Left forelimb (tissue), 1 donor: ENCODE results near the gene PLPP3.
A peak's percentile ranks its signal among the peaks of the same experiment; 100 is the strongest.

Experiments
- DNase-seq: peaks from one replicate; pipeline ENCODE4 v3.0.0-alpha.2; 2018; ENCODE audit warnings: low spot score

Gene PLPP3

DNA sequence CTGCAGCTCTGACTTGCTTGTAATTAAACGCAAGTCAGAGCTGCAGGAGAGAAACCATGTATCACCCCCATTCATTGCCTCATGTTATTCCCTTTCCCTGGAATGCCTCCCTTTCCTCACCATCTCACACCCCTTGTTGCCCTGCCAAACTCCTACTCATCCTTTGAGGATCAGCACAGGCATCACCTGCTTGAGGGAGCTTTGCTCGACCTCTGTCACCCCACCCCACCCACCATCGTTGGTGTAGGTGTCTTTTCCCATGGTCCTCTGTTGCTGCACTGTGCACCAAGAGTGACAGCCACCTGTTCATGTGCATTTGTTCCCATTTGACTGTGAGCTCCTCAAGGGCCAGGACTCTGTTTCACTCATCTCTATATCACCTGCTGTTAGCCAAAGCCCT, 117.2 kb downstream of the PLPP3 start:
- DNase-seq, result no peak

DNA sequence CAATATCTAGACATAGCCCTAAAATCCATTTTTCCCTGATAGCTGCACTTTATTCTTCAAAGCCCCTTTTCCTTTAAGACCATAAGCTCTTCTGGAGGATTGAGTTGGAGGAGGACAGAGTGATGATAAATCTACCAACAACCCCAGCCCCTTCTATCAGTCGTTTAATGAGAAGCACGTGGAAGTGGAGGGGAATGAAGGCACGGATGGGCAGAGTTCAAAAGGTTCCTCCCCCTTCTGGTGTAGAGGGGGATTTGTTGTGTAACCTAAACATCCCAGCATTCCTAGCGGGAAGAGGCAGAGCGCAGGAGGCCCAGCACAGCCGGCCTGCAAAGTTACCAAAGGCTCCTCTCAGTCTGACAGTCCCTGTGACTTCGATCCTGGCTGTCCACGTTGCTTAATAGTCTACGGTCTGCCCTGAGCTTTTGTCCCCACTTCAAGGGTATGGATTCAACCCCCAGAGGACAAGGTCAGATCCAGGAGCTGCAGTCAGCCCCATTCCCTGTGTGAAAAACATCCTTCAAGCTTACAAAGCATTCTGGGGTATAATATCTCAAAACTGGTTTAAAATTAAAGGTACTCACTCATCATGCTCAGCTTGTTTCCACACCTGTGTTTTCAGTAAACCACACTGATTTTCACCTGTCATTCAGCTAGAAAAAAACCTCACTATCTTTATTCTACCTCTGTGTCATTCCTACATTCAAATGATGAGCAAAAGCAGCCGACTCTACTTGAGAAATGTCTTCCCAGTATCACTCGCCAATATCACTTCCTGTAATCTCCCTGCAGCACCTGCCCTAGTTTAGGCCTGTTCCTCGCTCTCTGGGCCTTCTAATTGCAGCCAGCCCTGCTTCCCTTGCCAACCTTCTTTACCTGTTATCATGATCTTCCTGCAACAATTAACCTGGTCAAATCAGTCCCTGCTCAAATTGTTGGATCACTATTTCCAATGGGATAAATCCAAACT, 117.9 kb downstream of the PLPP3 start:
- DNase-seq, result no peak

DNA sequence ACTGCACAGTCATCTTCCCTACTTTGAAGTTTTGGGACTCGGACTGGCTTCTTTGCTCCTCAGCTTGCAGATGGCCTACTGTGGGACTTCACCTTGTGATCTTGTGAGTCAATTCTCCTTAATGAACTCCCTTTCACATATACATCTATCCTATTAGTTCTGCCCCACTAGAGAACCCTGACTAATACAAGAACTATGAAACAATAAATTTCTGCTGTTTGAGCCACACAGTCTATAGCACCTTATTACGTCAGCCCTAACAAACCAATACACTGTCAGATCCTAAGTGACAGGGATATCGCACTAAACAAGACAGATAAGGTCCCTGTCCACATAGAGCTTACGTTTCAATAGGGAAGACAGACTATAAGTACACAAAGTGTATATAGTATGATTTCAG, 120.1 kb downstream of the PLPP3 start:
- DNase-seq, result no peak

DNA sequence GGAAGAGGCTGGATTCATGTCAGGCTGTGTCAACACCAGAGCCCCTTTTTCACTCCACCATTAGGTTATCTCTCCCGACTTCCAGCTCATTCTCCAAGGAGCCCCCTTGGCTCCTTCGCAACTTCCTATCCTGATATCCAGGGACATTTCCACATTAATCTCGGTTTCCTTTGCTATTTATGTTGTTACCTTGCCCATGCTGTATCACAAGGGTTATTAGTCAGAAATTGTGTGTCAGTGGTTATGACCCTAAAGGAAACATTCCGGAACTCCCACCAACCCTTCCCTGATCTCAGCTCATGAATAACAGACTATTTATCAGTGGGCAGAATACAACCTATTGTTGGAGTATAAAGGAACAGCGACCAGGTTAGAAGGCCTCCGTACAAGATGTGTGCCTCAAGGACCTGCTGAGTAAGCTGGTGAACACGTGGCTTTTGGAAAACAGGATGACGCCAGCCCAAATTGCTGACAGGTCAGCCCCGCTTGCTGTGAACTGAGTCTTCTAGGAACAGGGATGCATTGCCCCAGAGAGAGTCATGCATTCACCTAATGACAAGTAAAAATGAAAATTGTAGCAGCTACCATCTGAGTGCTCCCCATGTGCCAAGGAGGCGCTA, 121.5 kb downstream of the PLPP3 start:
- no peak for DNase-seq

DNA sequence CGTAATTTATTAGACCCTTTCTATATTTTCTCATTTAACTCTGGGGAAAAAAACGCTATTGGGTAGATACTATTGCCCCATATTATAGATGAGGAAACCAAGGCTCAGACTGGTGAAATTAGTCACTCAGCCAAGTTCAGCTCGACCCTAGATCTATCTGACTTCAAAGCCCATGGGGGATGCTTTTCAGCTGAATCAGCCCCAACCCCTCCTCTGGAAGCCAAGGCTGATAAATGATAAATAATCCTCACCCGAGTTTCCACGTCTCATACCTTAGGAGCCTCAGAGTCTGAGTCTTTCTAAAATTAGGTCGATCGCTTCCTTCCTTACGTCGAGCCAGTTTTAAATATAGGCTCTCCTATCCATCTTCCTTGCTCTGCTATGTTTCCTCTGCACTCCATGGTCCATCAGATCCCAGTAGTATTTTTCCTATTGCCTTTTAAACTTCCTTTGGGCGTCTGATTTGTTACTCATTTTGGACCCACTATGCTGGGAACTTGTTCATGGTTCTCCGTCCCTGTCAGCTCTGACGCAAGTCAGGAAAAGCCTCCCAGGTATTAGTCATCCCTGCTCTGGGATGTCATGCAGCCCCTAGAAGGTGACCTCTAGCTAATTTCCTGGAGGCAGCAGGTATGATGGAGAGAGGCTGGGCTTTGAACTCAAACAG, 122.8 kb downstream of the PLPP3 start:
- DNase-seq, result no peak

DNA sequence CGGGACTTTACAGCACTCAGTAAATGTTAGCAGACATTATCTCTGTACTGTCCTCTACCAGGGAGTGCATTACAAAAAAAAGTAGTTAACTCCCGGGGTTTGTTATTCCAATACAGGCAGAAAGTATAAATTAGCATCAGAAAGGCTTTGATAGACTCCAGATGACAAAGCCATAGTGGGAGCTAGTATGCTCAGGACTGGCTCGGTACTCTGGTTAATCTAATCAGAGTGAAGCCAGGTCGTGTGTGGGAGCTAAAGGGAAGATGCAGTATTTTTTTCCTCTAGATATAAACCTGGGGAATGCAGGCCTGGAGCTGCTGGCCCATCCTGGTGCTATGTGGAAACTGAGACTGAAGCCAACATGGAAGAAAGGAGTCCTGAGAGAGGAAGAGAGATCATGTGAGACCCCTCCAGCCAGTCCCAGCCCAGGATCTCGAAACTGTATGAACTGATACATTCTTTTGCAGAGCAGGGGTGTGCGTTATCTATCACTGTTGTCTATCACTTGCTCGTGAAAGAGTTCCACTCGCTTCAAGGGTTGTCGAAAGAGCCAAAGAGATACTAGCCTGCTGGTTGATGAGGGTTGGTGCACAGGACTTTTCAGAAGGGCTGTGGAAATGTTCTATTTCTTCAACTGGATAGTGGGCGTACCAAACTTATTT, 125.8 kb downstream of the PLPP3 start:
- DNase-seq, result no peak

DNA sequence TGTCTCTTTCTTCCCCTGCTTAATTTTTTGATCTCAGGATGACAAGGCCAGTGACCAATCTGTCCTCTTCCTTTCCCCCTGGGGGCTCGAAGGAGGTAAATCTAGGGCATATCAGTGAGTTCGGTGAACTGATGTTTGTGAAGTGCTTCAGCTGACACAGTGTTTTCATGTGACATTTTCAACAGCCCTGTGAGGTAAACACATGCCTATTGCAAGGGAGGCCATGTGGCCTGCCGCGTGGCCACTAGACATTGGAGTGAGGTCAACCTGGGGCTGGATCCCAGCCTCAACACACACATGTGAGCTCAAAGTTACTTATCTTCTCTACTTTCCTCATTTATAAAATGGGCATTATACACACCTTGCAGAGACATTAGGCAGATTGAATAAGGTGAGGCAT, 126.3 kb downstream of the PLPP3 start:
- DNase-seq, result no peak

DNA sequence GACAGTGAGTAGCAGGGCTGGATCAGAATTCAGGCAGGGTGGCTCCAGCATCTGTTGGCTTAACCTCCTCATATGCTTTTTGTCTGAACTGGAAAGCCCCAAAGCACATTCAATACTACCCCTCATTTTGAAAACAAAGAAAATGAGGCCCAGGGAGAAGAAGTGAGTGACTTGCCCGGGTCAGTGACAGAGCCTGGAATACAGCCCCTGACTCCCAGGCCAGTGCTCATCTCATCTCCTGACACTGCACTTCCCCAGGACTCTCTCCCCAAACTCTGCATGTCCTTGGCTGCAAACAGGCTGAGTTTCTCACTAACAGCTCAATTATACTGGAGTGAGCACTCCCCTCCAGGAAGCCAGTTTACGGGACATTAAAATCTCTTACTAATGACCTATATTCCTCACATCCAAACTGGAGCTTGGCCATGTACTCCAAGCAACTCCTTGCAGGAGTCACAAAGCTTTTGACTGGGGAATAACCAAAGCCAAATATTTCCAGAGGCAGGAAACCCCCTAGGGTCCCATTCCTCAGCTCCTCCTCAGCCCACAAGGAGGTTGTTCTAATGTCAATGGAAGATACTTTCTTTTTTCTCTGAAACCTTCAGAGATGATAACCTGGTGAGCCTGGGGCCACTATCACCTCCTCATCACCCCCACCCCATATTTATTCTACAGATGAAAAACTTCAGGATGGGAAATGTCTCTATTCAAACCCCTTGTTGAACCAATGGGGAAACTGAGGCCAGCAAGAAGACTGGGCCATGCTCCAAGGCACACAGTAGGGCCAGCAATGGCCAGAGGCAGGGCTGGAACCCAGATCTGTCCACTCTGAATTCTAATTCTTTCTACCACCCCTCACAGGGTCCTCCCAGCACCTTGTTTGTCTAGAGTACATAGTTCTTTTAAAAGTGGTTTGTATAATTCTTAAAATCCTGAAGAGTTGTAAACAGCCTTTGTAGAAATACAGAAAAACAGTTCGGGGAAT, 127.0 kb downstream of the PLPP3 start:
- peak; percentile 69 for DNase-seq

DNA sequence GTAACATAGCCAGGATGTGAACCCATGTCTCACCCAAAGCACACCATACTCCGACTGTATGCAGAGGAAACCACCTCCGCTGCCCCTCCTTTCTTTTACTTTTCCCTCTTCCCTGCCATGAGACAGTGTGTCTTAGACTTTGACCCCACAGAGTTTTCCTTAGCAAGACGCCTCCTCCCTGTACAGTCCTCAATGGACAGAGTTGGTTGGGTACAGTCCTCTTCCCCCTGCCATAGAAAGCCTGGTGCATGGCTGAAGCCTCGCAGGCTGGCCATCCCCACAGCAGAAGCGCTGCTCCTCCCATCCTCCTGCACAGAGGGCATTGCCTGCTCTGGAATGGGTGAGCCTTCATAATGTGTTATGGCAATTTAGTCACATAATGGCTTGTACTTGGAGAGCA, 127.9 kb downstream of the PLPP3 start:
- no peak for DNase-seq

DNA sequence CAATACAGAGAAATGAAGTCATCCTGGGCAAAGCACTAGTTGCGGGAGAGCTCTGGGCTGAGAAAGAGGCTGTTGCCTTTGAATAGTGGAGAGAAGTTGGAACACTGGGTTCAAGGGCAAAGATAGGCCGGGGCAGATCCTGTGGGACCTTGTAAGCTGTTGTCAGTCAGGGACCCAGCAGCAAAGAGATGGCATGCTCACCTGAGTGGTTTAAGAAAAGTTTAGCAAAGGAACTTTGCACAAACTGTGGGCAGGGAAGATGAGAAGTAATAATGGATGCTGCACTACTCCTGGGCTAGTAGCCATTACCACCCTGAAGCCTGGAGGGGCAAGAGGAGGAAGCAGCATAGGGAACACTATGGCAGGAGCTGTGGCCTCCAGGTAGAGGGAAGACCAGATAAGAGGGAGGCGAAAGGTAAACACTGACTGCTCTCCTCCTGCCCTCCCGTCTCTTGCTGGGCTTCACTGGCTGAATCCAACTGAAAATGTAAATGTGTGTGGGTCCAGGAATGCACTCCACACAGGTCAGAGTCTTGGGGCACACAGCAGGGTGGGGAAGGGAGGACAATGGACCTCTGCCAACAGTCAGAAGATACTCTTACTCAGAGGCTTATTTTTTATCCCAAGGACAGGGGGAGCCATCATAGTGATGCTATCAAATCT, 129.2 kb downstream of the PLPP3 start:
- no peak for DNase-seq

DNA sequence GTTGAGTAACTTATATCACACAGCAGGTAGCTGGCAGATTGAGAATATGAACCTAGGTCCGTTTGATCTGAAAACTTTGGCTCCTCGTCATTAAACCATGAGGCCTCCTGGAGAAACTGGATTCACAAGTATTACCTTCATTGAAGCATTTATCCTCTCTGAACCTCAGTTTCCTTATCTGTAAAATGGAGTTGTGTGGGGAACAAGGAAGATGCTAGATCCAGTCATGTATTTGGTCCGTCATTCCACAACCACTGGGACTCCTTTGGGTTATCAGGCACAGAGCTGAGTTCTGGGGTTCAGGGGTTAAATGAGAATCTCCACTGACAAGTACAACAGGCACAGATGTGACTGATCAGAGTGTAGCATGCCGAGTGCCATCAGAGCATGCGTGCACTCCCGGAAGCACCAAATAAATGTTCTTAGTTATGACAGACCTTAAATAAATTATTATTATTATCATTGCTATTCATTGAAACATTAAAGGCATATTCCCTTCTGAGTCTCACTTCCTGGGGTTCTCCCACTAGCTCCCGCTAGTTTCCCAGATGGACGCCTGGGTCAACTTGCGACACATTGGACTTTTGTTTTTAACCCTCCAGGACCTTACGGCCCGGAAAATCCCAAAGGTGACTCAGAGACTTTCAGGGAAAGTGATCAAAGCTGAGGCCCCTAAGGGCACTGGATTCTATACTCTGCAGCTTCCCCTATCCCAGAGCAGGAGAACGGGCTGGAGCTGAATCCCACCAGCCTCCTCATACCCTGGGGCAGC, 130.6 kb downstream of the PLPP3 start:
- DNase-seq, result no peak

DNA sequence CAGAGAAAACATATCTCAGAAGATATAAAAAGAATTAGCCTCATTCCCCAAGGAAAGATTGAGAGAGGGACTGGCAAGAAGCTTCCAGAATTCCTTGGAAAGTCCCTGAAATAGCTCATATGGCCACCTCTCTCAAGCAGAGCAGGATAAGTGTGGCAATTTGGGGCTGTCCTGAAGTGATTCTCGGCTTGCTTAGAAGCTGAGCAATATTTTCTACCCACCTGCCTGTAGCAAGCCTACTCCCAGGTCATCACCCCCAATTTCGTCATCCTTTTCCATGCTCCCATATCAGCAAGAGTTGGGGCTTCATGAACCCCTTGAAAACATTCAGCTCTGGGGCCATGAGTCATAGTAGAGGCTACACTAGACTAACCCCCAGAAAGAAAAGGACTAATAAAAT, 131.5 kb downstream of the PLPP3 start:
- no peak for DNase-seq

DNA sequence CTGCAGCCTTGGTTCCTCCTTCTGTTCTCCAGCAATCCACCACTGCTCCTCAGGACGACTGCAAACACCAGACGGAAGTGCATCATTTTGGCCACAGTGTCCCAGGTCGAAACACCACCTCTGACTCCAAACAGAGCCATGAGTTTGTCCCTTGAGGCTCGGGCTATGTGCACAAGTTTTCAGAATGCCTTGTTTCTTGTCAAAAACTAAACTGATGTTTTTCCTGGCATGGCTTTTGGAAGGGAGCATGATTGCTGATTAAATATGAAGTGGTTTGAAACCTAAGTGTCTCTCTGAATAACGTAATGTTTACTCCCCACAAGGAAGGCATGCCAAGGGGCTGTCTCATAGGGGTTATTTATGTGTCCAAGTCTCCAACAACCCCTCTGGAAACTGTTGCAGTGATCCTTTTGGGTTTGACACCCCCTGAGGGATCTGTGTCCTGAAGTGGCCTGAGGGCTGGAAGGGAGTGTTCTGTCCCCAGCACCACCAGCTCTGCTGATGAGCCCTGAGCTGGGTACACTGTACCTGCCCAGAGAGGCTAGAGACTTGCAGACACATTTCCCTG, 132.7 kb downstream of the PLPP3 start:
- no peak for DNase-seq

DNA sequence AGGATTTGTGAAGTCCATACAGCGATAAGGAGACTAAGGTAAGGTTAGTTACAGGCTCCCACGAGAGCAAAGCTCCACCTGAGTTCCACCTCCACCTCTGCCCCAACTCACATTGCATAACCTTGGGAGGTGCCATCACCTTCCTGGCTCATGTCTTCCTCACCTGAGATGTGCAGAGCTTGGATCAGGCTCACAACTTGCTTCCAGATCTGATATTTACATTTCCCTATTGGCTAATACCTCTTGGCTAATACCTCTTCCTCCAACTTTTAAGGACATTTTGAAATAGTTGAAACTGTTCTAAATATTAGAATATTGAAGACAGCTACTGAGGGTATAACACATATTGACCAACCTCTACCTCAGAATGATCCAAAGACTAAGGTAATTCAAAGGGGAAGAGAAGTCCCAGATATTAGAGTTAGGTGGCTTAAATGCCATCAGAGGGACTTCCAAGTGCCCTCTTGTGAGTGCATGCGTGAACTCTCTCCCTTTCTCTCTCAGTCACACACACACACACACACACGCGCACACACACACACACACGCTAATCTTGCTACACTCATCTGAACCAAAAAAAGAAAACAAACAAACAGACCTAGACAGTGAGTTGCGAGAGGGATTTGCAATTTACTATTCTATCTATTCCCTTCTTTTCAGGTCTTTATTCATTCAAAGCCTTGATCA, 134.3 kb downstream of the PLPP3 start:
- DNase-seq, result no peak
